ENCODE measurements around the gene GFOD2. TPM values are rescaled to one million over a fixed set of nuclear protein-coding genes. Genes with fewer than 3 reads are reported as not detected.

The GFOD2 gene
- total RNA-seq, 6 experiments from 2014 or later: 14.4 to 19.4 (median 16.9) TPM

- no peaks in the 10 kb centered on the region for H3K36me3 Mint-ChIP-seq (ENCODE audit: low read depth)
- H3K27ac Mint-ChIP-seq: no peak overlapping the region
- no peak overlapping the region for H3K4me3 Mint-ChIP-seq
- TF ChIP-seq CTCF (IDR thresholded peaks at IDR 0.05): no peak
- DNase-seq: no peak
- no peaks in the 10 kb centered on the region for H3K9me3 Mint-ChIP-seq
- H3K27me3 Mint-ChIP-seq (ENCODE audit: insufficient read depth): no peaks in the 10 kb centered on the region
- peaks cover 15% of the 10 kb centered on the region for H3K4me1 Mint-ChIP-seq (ENCODE audit: low read depth)
These were observed 8.5 kb downstream of the GFOD2 start for GRCh38 chr16:67710607-67711006.

GRCh38 chr16:67709050-67709449 is 10.1 kb downstream of the GFOD2 start:
- Mint-ChIP-seq H3K27ac (no peak overlapping the region), H3K4me3 (no peak overlapping the region), H3K4me1 (ENCODE audit: low read depth) (peaks cover 15% of the 10 kb centered on the region), H3K9me3 (no peaks in the 10 kb centered on the region), H3K36me3 (ENCODE audit: low read depth) (no peaks in the 10 kb centered on the region), H3K27me3 (ENCODE audit: insufficient read depth) (no peaks in the 10 kb centered on the region)
- no peak for DNase-seq
- TF ChIP-seq CTCF (IDR thresholded peaks at IDR 0.05): no peak

- H3K4me1 Mint-ChIP-seq (ENCODE audit: low read depth): peaks cover 15% of the 10 kb centered on the region
- no peaks in the 10 kb centered on the region for H3K9me3 Mint-ChIP-seq
- no peak overlapping the region for H3K4me3 Mint-ChIP-seq
- no peaks in the 10 kb centered on the region for H3K36me3 Mint-ChIP-seq (ENCODE audit: low read depth)
- peak; percentile 27 for DNase-seq
- no peak for TF ChIP-seq CTCF (IDR thresholded peaks at IDR 0.05)
- no peaks in the 10 kb centered on the region for H3K27me3 Mint-ChIP-seq (ENCODE audit: insufficient read depth)
- H3K27ac Mint-ChIP-seq: peak overlapping the region; percentile 17; the same call in 1 of the 2 replicates
These were observed 10.7 kb downstream of the GFOD2 start for GRCh38 chr16:67708368-67708771.

GRCh38 chr16:67707790-67708189 is 11.3 kb downstream of the GFOD2 start:
- H3K27ac Mint-ChIP-seq: no peak overlapping the region
- no peaks in the 10 kb centered on the region for H3K27me3 Mint-ChIP-seq (ENCODE audit: insufficient read depth)
- no peak for TF ChIP-seq CTCF (IDR thresholded peaks at IDR 0.05)
- no peak for DNase-seq
- no peak overlapping the region for H3K4me3 Mint-ChIP-seq
- H3K9me3 Mint-ChIP-seq: no peaks in the 10 kb centered on the region
- peaks cover 15% of the 10 kb centered on the region for H3K4me1 Mint-ChIP-seq (ENCODE audit: low read depth)
- no peaks in the 10 kb centered on the region for H3K36me3 Mint-ChIP-seq (ENCODE audit: low read depth)

- no peak for TF ChIP-seq CTCF (IDR thresholded peaks at IDR 0.05)
- H3K4me3 Mint-ChIP-seq: no peak overlapping the region
These were observed 11.9 kb downstream of the GFOD2 start for GRCh38 chr16:67707210-67707609.

GRCh38 chr16:67704110-67704509 is 15.0 kb downstream of the GFOD2 start:
- Mint-ChIP-seq H3K9me3 (no peaks in the 10 kb centered on the region), H3K27ac (no peak overlapping the region), H3K36me3 (ENCODE audit: low read depth) (no peaks in the 10 kb centered on the region), H3K27me3 (ENCODE audit: insufficient read depth) (no peaks in the 10 kb centered on the region), H3K4me1 (ENCODE audit: low read depth) (peaks cover 15% of the 10 kb centered on the region), H3K4me3 (no peak overlapping the region)
- TF ChIP-seq CTCF (IDR thresholded peaks at IDR 0.05): no peak
- DNase-seq: no peak

More at GRCh38 chr16:67707210-67707609, 11.9 kb downstream of the GFOD2 start:
- Mint-ChIP-seq H3K4me1 (ENCODE audit: low read depth) (peaks cover 15% of the 10 kb centered on the region), H3K27ac (no peak overlapping the region), H3K9me3 (no peaks in the 10 kb centered on the region), H3K36me3 (ENCODE audit: low read depth) (no peaks in the 10 kb centered on the region), H3K27me3 (ENCODE audit: insufficient read depth) (no peaks in the 10 kb centered on the region)
- no peak for DNase-seq

Measured in HFFc6 (cell line).